Hepatic stellate cell (primary cell): Measurements from ENCODE around the gene IRGQ.
"Not testable (repeated sequence)": the region's sequence is repeated elsewhere in the genome, so short reads cannot be mapped to it uniquely, and the experiment has no call there.

Source experiments
- DNase-seq: peaks from one replicate; pipeline ENCODE4 v3.0.0; 2011; ENCODE audit warnings: low spot score

IRGQ gene

GRCh38 chr19:43574424-43575155 lies 21.3 kb downstream of the IRGQ start:
- DNase-seq = no peak

GRCh38 chr19:43572171-43572588 lies 23.8 kb downstream of the IRGQ start:
- DNase-seq = no peak

GRCh38 chr19:43570174-43570791 lies 25.7 kb downstream of the IRGQ start:
- DNase-seq = no peak

- DNase-seq = no peak
These were observed 26.3 kb downstream of the IRGQ start for GRCh38 chr19:43569657-43570056.

DNA sequence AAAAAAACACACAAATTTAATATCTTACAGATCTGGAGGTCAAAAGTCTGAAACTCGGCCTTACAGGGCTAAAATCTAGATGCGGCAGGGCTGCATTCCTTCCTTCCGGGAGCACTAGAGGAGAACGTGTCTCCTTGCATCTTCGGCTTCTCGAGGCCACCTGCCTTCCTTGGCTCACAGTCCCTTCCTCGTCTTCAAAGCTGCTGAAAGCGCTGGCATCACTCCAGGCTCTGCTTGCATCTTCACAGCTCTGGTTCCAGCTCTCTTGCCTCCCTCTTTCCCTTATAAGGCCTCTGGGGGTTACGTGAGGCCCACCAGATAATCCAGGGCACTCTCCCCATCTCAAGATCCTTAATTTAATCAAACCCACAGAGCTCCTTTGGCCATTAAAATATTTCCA lies 31.1 kb downstream of the IRGQ start:
- DNase-seq = no peak

- DNase-seq = no peak
These were observed 32.0 kb downstream of the IRGQ start for GRCh38 chr19:43563816-43564457.

- peak; percentile 79 for DNase-seq
These were observed 33.2 kb downstream of the IRGQ start for GRCh38 chr19:43562698-43563241.

DNA sequence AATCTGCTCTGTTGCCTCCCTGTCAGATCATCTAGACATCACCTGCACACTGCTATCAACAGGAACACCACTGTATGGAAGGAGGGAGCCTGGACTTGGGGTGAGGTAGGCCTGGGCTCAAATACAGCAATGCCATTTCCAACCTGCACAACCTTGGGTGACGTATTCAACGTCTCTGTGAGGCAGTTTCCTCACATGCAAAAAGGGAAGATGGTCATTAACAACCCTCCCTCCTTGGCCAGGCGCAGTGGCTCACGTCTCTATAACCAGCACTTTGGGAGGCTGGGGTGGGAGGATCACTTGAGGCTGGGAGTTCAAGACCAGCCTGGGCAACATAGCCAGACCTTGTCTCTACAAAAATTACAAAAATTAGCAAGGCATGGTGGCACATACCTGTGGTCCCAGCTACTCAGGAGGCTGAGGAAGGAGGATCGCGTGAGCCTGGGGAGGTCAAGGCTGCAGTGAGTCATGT lies 33.7 kb downstream of the IRGQ start:
- no peak for DNase-seq

- DNase-seq = no peak
These were observed 34.6 kb downstream of the IRGQ start for GRCh38 chr19:43561139-43561970.

DNA sequence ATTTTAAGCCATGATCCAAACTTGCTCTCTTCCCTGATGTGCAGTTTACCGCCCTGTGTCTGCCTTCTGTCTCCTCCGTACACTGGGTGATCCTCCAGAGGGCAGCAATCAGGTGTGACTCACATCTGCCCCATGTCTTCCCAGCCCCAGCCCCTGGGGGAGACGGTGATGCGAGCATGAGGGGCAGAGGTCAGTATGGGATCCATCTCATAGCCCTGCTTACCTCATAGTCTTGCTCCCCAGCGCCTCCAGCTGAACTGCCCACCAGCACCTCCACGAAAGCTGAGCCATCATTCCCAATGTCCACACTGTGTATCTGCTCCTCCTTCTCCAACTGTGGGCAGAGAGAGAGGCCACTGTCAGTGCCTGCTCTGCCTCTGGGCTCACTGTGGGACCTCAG lies 35.2 kb downstream of the IRGQ start:
- DNase-seq = peak; percentile 62

DNA sequence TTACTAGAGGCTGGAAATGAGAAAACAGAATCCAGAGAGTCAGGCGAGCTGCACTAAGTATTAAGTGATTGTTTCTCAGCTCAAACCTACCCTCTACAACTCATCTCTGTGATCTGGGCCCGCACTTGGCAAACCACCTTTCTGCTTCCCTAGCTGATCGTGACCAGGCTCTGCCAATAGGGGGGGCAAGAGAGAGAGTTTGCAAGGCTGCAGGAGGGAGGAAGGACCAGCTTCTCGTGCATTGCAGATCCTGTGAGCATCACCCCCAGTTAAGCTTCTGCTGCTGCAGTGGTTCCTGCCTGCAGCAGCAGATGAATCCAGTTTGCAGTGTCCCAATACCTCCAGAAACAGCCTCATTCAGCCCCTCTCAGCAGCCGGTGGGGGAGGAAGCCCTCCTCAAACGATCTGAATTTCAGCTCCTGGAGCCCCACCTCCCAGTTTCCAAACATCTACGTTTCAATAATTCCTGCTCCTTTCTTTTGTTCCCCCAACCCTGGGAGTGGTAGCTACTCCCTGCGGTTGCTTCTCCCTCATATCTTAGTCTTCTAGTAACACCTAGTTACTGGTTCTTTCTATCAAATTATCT lies 40.7 kb downstream of the IRGQ start:
- peak; percentile 83 for DNase-seq

GRCh38 chr19:43554317-43554895 lies 41.5 kb downstream of the IRGQ start:
- DNase-seq = no peak

- no peak for DNase-seq
These were observed 42.3 kb downstream of the IRGQ start for GRCh38 chr19:43553656-43554055.

DNA sequence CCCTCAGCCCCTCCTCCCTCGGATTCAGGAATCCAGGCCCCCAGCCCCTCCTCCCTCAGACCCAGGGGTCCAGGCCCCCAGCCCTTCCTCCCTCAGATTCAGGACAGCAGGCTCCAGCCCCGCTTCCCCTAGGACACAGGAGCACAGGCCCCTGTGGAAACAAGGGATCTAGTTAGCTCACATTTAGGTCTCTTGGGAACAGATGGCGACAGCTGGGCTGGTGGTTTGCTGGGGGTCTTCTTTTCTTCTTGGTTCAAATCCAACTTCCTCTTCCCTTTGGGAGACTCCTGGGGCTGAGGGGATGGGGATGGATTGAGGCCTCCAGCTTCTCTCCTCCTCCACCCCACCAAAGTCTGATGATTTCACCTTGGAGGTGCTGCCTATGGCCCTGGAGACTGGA lies 43.3 kb downstream of the IRGQ start:
- DNase-seq = no peak

- DNase-seq = no peak
These were observed 43.8 kb downstream of the IRGQ start for GRCh38 chr19:43552198-43552450.

DNA sequence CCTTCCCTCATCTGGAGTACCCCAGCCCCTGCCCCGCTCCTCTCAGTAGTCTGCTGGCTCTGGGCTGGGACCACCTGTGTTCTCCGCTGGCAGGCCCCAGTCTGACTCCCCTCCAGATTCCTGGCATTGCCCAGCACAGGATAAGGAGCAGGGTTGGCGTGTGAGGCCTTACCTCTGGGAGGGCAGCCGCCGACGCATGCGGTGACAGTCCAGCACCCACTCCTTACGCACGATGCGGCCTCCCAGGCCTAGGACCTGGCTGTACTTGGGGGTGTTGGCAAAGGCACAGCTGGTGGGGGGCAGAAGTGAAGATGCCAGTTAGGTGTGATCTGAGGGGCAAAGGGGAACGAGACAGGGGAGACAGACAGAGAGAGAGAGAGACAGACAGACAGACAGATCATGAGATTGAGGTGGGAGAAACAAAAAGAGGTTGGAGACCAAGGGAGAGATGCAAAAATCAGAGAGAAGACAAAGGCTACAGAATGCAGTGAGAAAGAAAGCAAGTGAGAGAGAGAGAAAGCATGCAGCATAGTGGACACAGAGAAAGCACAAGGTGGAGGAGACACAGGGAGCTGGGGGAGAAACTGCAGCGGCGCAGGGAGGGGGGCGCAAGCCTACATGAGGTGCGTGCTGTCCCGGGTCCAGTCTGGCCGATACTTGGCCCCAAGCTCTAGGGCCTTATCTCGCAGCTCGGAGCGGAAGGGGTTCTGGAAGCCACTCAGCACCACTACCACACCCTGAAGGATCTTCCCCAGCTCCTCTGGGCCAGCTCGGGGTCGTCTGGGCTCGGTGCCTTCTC lies 44.3 kb downstream of the IRGQ start:
- no peak for DNase-seq

DNA sequence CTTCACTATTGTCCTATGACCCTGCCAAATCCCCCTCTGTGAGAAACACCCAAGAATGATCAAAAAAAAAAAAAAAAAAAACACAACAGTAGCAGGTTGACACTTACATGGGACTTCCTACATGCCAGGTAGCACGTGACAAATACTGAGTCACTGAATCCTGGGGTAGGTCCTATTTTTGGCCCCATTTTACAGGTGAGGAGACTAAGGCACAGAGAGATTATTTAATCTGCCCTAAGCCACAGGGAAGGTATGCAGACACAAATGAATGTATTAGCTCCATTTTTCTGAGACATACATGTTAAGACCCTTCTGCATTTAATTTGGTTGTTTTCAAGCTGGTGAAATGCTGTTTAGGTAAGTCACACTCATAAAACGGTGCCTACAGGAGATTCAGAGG lies 47.2 kb downstream of the IRGQ start:
- DNase-seq = no peak

- DNase-seq = not testable (repeated sequence)
These were observed 48.0 kb downstream of the IRGQ start for GRCh38 chr19:43547926-43548325.

DNA sequence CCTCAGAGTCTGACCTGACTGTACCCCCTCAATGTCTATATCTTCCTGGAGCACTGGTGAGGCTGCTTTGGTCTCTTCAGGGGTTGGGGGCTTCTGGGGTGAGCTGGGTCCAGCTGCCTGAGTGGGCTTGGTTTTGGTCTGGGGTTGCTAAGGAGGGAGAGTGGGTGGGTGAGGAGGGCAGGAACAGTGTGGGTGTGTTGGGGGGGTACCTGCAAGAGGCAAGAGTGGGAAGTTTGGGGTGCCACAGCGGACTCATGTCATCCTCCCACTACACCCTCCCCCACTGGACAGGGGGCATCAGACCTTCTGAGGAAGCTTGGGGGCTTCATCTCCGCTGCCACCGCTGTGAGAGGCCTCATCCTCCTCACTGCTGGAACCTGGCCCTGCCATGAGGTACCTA lies 49.4 kb downstream of the IRGQ start:
- no peak for DNase-seq

DNA sequence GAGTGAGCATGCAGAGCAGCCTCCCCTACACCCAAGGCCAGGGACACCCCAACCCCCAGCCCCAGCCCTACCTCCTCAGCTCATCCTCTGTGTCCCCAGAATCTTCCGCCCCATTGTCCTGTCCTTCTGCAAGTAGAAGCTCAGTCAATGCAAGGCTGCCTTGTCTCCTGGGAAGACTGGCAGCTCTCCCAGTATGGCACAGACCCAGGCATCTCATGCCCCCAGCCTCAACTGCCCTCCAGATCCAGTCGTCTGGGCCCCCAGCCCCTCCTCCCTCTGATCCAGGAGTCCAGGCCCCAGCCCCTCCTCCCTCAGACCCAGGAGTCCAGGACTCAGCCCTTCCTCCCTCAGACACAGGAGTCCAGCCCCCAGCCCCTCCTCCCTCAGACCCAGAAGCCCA lies 50.0 kb downstream of the IRGQ start:
- DNase-seq = no peak

- DNase-seq = no peak
These were observed 50.7 kb downstream of the IRGQ start for GRCh38 chr19:43545276-43545675.
